Measurements from ENCODE around the gene ACTA1.

GRCh38 chr1:229456016-229456415 is 22.1 kb upstream of the ACTA1 start:
- TF ChIP-seq EZH2 (IDR thresholded peaks at IDR 0.05; ENCODE audit: borderline replicate concordance, low read depth, low read length, severe bottlenecking), result no peak
- no peak for TF ChIP-seq CTCF (IDR thresholded peaks at IDR 0.05; ENCODE audit: borderline replicate concordance, extremely low read depth, low read length, poor library complexity, severe bottlenecking)

Measured in DND-41 (cell line).